ENCODE data around the gene ITPR2. TPM values are rescaled to one million over a fixed set of nuclear protein-coding genes. Genes with fewer than 3 reads are reported as not detected.

Gene ITPR2
- total RNA-seq, 4 donors from 2014 or later, result 42.8 to 62.5 (median 52.1) TPM

DNA sequence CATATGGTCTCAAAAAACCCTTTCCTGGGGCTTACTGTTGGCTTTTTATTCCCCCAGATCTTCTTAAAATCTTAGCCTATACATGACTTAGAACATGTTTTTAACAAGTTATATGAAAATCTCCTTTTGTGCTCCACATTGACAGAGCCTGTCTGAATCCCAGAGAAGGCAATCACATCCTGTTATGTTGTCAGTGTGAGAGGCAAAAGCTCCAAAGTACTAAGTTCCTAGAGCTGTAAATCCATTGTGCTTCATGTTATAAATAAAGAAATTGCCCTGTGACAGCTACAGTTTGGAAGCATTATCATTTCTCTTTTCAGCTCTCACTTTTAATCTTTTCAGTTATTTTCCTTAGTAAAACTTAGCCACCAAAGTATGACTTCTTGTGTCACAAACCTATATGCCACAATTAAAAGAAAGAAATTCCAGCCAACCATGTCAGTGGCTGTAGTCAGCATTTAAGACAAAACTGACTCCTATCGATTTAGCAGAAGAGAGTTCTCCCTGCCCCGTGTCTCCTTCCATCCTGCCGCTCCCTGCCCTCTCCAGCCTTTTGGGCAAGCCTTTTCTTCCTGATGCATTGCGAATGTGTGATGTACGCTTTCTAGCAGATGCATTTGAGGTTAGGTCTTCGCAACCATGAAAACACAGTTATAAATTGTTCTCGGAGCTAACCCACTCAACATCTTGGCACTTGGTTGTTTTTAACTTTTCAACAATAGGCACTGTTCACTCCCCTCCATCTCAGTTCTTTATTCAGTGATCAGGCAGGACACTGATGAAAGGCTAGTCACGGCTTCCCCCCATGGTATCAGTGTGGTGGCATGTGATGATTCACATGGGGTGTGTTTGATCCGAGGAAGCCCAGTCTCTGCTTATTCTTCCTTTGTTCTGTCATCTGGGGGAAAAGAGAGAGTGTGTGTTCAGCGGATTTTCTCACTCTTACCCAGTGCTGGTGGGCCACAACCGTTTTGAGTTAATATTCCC, 494.1 kb downstream of the ITPR2 start:
- DNase-seq (ENCODE audit: low spot score in 2 of 2), result no peak
- H3K4me3 ChIP-seq (ENCODE audit: low read depth, poor library complexity, severe bottlenecking), result no peak overlapping the region
- WGBS, 2 donors, result 86 to 87% methylated on average over 11 of the region's 11 CpGs
- TF ChIP-seq, protein P1, sequence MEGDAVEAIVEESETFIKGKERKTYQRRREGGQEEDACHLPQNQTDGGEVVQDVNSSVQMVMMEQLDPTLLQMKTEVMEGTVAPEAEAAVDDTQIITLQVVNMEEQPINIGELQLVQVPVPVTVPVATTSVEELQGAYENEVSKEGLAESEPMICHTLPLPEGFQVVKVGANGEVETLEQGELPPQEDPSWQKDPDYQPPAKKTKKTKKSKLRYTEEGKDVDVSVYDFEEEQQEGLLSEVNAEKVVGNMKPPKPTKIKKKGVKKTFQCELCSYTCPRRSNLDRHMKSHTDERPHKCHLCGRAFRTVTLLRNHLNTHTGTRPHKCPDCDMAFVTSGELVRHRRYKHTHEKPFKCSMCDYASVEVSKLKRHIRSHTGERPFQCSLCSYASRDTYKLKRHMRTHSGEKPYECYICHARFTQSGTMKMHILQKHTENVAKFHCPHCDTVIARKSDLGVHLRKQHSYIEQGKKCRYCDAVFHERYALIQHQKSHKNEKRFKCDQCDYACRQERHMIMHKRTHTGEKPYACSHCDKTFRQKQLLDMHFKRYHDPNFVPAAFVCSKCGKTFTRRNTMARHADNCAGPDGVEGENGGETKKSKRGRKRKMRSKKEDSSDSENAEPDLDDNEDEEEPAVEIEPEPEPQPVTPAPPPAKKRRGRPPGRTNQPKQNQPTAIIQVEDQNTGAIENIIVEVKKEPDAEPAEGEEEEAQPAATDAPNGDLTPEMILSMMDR (IDR thresholded peaks at IDR 0.05), result no peak
- no peak for TF ChIP-seq POLR2A (IDR thresholded peaks at IDR 0.05)
- intact Hi-C loops (cut with DNase I; ENCODE audit: low total_unique reads), result no loop called here

DNA sequence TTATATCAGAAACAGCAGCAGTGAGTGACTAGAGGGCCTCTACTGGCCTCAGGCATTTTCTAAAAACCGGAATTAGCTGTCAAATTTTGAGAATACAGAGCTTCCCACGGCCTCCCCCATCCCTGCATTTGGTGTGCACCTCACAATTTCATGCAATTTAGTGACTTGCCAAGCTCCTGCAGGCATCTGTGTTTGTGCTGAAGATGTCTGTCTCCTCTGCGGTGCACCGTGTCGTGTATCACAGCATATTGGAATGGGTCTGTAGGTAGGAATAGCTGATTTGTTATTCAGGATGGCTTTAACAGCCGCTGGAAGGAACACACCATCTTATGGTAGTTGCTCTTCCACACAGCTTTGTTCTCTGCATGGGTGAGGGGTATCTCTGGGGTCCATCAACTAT, 497.3 kb downstream of the ITPR2 start:
- intact Hi-C loops (cut with DNase I; ENCODE audit: low total_unique reads), result no loop called here
- WGBS, 2 donors, result 82 to 90% methylated on average over 6 of the region's 6 CpGs
- TF ChIP-seq POLR2A (IDR thresholded peaks at IDR 0.05), result no peak
- TF ChIP-seq, protein P1 (IDR thresholded peaks at IDR 0.05), result no peak
- DNase-seq (ENCODE audit: low spot score in 2 of 2), result no peak
- no peak overlapping the region for H3K4me3 ChIP-seq (ENCODE audit: low read depth, poor library complexity, severe bottlenecking)

DNA sequence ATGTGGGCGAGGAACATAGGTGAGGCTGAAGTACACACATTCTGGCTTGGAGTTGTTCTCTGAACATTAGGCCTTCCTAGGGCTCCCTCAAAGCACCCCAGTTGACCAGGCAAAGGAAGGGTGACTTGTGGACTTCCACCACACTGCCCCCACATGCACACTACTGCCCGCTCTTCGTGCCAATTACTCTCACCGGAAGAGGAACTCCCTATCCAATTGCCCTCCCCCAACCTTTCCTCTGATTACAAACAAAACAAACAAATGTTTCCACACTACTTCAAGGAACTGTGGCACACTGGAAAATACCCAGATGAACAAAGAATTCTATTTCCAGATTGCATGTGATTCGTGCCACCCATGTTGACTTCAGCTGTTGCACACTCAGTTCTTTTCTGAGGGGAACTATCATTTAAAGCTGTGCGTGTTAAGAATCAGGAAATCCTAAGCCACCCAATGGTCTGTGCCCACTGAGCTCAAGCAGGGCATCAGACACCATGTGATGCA, 498.3 kb downstream of the ITPR2 start:
- DNase-seq (ENCODE audit: low spot score in 2 of 2), result no peak
- intact Hi-C loops (cut with DNase I; ENCODE audit: low total_unique reads), result no loop called here
- H3K4me3 ChIP-seq (ENCODE audit: low read depth, poor library complexity, severe bottlenecking), result no peak overlapping the region
- WGBS, 2 donors, result 72 to 73% methylated on average over 6 of the region's 6 CpGs
- TF ChIP-seq, protein P1 (IDR thresholded peaks at IDR 0.05), result no peak
- TF ChIP-seq POLR2A (IDR thresholded peaks at IDR 0.05), result no peak

DNA sequence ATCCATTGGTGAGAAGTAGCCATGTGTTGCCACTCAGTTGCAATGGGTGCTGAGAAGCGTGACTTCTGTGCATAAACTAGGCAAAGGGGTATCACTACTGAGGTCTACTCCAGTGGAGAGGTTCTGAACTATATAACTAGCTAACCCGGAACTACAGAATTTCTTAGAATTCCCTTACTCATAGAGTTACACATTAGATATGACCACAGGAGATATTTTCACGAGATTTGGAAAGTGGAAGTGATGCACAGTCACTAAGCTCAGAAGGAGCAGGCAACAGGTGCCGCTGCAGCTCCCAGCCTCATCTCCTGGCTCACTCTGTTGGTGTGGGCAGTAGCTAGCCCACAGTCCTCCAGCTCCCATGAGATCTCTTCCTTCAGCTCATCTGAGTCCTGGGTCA, 501.0 kb downstream of the ITPR2 start:
- no peak for DNase-seq (ENCODE audit: low spot score in 2 of 2)
- WGBS, 2 donors, result 88 to 95% methylated on average over 4 of the region's 4 CpGs
- no peak overlapping the region for H3K4me3 ChIP-seq (ENCODE audit: low read depth, poor library complexity, severe bottlenecking)
- no peak for TF ChIP-seq POLR2A (IDR thresholded peaks at IDR 0.05)
- TF ChIP-seq, protein P1 (IDR thresholded peaks at IDR 0.05), result no peak
- intact Hi-C loops (cut with DNase I; ENCODE audit: low total_unique reads), result no loop called here

DNA sequence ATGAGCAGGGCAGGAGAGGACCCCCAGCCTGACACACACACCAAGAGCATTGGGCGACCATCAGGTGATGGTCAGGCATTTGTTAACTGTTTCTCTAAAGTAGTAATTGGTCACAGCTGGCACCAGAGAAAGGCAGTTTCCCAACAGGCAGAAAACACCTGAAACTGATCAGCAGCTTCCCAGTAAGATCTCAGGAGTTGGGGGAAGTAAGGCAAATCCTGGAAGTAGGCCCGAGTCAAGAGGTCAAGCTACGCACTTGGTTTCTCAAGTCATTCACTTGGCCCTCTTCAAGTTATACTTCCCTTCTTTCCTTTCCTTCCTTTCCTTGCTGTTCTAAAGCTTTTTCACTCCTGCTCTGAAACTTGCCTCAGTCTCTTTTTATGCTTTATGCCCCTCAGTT, 501.9 kb downstream of the ITPR2 start:
- no peak for DNase-seq (ENCODE audit: low spot score in 2 of 2)
- H3K4me3 ChIP-seq (ENCODE audit: low read depth, poor library complexity, severe bottlenecking), result no peak overlapping the region
- TF ChIP-seq, protein P1 (IDR thresholded peaks at IDR 0.05), result no peak
- TF ChIP-seq POLR2A (IDR thresholded peaks at IDR 0.05), result no peak
- WGBS, 2 donors, result 86 to 89% methylated on average over 3 of the region's 3 CpGs
- intact Hi-C loops (cut with DNase I; ENCODE audit: low total_unique reads), result no loop called here

Data from lower leg skin (tissue), 4 donors.